OCI-LY7 (cell line): ENCODE measurements around the gene CCNI.

ENCODE experiments used
- CTCF ChIP-seq: fragments of 200-600 bp; sonication (generic); conservative IDR thresholded peaks from 2 replicates; pipeline ENCODE4 v1.5.1; 2014; ENCODE audit warnings: mild to moderate bottlenecking, antibody characterized with exemption, low read length, moderate library complexity, mixed read lengths
- EZH2phosphoT487 ChIP-seq: fragments of 200-600 bp; sonication (generic); IDR thresholded peaks from 2 replicates; pipeline ENCODE4 v1.6.1; 2018; ENCODE audit warnings: low read depth, borderline replicate concordance, mild to moderate bottlenecking, mixed run types, antibody characterized with exemption, low read length, moderate library complexity, mixed read lengths

DNA sequence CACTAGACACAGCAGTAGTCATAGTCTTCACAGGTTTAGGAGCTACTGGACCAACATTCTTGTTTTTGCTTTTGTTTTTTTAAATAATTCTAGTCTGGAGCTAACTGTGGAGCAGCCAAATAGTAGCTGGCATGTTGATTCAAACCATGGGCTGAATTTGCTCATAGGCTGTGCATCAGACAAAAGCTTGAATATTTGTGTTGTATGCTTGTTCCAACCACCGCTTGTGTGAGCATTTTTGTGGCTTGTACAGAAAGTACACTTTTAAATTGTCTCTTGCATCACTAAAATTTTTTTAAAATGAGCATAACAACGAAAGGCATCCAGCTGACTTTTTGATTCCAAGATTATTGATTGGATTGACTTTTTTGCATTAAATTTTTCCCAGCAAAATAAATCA lies 39.6 kb downstream of the CCNI start:
- TF ChIP-seq CTCF = no peak
- TF ChIP-seq EZH2phosphoT487 = no peak
